Measurements from ENCODE around the gene TUFM. TPM values are rescaled to one million over a fixed set of nuclear protein-coding genes. Genes with fewer than 3 reads are reported as not detected.

The TUFM gene
- total RNA-seq, 1 donor = 101 TPM

DNA sequence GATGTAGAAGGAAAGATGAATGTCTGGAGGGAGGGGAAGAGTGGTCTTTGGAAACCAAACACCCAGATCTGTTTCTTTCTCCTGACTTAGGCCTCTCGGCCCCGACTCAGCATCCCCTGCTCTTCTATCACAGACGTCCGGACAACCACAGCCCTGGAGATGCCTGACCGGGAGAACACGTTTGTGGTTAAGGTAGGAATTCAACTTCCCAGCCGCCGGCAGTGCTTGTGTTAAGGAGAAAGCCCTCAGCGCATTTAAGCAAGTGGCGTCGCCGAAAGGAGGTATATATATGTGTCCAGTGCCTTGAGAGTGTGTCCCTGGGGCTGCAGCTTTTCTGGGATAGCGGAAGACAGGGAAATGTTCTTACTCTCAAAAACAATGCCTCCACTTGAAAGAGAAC lies 21.1 kb upstream of the TUFM start:
- Histone ChIP-seq H3K27ac (ENCODE audit: low read depth, low read length) (no peak overlapping the region), H2AFZ (ENCODE audit: low read length) (no peak overlapping the region), H3K4me1 (ENCODE audit: insufficient read depth, low read length) (peaks cover 11% of the 10 kb centered on the region), H3K4me3 (ENCODE audit: insufficient read depth, low read length) (no peak overlapping the region), H3K36me3 (ENCODE audit: insufficient read depth, low read length) (peaks cover 47% of the 10 kb centered on the region), H3K79me2 (ENCODE audit: insufficient read depth, low read length) (peaks cover 46% of the 10 kb centered on the region), H3K4me2 (ENCODE audit: insufficient read depth, low read length) (no peak overlapping the region), H4K20me1 (ENCODE audit: insufficient read depth, low read length) (peaks cover 26% of the 10 kb centered on the region), H3K27me3 (ENCODE audit: insufficient read depth, low read length) (no peaks in the 10 kb centered on the region), H3K9me3 (ENCODE audit: low read depth, low read length) (no peaks in the 10 kb centered on the region)
- TF ChIP-seq, protein P1, sequence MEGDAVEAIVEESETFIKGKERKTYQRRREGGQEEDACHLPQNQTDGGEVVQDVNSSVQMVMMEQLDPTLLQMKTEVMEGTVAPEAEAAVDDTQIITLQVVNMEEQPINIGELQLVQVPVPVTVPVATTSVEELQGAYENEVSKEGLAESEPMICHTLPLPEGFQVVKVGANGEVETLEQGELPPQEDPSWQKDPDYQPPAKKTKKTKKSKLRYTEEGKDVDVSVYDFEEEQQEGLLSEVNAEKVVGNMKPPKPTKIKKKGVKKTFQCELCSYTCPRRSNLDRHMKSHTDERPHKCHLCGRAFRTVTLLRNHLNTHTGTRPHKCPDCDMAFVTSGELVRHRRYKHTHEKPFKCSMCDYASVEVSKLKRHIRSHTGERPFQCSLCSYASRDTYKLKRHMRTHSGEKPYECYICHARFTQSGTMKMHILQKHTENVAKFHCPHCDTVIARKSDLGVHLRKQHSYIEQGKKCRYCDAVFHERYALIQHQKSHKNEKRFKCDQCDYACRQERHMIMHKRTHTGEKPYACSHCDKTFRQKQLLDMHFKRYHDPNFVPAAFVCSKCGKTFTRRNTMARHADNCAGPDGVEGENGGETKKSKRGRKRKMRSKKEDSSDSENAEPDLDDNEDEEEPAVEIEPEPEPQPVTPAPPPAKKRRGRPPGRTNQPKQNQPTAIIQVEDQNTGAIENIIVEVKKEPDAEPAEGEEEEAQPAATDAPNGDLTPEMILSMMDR (IDR thresholded peaks at IDR 0.05; ENCODE audit: extremely low read depth, low read depth, low read length) = no peak
- peak; percentile 22 for DNase-seq (ENCODE audit: insufficient read length, low spot score, missing footprints)

DNA sequence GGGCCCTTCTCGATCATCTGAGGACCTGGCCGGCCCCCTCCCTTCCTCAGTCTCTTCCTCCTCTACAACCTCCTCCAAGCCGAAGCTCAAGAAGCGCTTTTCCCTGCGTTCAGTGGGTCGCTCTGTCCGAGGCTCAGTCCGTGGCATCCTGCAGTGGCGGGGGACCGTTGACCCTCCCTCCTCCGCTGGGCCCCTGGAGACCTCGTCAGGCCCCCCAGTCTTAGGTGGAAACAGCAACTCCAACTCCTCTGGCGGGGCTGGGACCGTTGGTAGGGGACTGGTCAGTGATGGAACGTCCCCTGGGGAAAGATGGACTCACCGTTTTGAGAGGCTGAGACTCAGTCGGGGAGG lies 20.3 kb upstream of the TUFM start:
- Histone ChIP-seq H3K79me2 (ENCODE audit: insufficient read depth, low read length) (peaks cover 50% of the 10 kb centered on the region), H4K20me1 (ENCODE audit: insufficient read depth, low read length) (peaks cover 22% of the 10 kb centered on the region), H3K4me1 (ENCODE audit: insufficient read depth, low read length) (peaks cover 16% of the 10 kb centered on the region), H3K27me3 (ENCODE audit: insufficient read depth, low read length) (no peaks in the 10 kb centered on the region), H3K36me3 (ENCODE audit: insufficient read depth, low read length) (peaks cover 40% of the 10 kb centered on the region), H3K9me3 (ENCODE audit: low read depth, low read length) (no peaks in the 10 kb centered on the region), H2AFZ (ENCODE audit: low read length) (no peak overlapping the region), H3K4me3 (ENCODE audit: insufficient read depth, low read length) (no peak overlapping the region), H3K4me2 (ENCODE audit: insufficient read depth, low read length) (no peak overlapping the region), H3K27ac (ENCODE audit: low read depth, low read length) (no peak overlapping the region)
- peak; percentile 1 for DNase-seq (ENCODE audit: insufficient read length, low spot score, missing footprints)
- TF ChIP-seq, protein P1 (IDR thresholded peaks at IDR 0.05; ENCODE audit: extremely low read depth, low read depth, low read length) = no peak

DNA sequence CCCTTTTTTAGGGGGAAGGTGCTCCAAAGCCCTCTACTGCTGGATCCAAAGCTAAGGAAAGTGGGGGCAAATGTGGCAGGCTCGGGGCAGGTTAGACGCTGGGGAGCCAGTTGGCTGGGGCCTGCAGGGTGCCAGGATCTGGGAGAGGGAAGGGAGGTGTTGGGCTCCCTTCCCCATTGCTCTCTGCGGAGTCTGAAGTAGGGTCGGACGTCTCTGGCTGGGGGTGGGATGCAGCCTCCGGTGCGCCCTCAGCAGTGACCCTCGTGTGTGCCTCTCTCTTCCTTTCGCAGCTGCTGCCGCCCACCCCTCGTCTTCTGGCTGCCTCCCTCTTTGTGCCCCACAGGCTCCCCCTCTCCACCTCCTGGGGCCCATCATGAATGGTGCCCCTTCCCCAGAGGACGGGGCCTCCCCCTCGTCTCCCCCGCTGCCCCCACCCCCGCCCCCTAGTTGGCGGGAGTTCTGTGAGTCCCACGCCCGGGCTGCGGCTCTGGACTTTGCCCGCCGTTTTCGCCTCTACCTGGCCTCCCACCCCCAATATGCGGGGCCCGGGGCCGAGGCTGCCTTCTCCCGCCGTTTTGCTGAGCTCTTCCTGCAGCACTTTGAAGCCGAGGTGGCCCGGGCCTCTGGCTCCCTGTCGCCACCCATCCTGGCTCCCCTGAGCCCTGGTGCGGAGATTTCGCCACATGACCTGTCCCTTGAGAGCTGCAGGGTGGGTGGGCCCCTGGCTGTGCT lies 19.7 kb upstream of the TUFM start:
- Histone ChIP-seq H3K27ac (ENCODE audit: low read depth, low read length) (no peak overlapping the region), H4K20me1 (ENCODE audit: insufficient read depth, low read length) (peaks cover 22% of the 10 kb centered on the region), H2AFZ (ENCODE audit: low read length) (no peak overlapping the region), H3K4me2 (ENCODE audit: insufficient read depth, low read length) (no peak overlapping the region), H3K4me1 (ENCODE audit: insufficient read depth, low read length) (peaks cover 16% of the 10 kb centered on the region), H3K4me3 (ENCODE audit: insufficient read depth, low read length) (no peak overlapping the region), H3K27me3 (ENCODE audit: insufficient read depth, low read length) (no peaks in the 10 kb centered on the region), H3K79me2 (ENCODE audit: insufficient read depth, low read length) (peaks cover 50% of the 10 kb centered on the region), H3K36me3 (ENCODE audit: insufficient read depth, low read length) (peaks cover 35% of the 10 kb centered on the region), H3K9me3 (ENCODE audit: low read depth, low read length) (no peaks in the 10 kb centered on the region)
- peak; percentile 73 for DNase-seq (ENCODE audit: insufficient read length, low spot score, missing footprints)
- TF ChIP-seq, protein P1 (IDR thresholded peaks at IDR 0.05; ENCODE audit: extremely low read depth, low read depth, low read length) = no peak

DNA sequence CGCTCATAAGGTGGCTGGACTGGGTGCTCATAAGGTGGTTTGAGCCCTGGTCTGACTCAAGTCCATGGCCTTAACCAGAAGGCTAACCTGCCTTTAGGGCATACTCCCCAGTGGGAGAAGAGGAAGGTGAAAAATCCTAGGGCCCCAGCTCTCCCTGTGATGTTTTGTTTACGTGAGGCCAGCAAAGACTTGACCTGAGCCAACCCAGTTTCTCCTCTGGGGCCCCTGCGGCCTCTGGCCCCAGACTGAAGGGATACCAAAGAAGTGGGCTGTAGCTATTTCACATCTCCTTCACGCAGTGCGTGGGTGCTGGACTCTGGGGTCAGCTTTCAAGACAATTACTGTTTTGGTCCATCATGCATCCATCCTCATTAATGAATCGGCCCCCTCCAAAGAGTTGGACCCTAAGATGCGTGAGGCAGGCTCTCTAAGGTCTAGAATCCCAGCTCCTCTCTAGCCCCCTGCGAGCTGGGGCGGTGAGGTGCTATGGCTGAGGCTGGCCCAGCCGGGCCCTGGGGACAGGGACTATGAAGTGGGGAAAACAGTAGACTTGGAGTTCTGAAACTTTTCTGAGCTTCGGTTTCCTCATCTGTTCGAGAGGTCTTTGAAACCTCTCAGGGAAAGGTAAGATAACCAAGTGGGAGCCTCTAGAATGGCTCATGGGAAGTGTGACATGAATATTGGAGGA lies 19.0 kb upstream of the TUFM start:
- peak overlapping the region; percentile 90 for H3K27ac ChIP-seq (ENCODE audit: low read depth, low read length)
- TF ChIP-seq, protein P1 (IDR thresholded peaks at IDR 0.05; ENCODE audit: extremely low read depth, low read depth, low read length) = no peak
- H3K4me3 ChIP-seq (ENCODE audit: insufficient read depth, low read length) = peak overlapping the region; percentile 91
- peaks cover 28% of the 10 kb centered on the region for H3K36me3 ChIP-seq (ENCODE audit: insufficient read depth, low read length)
- H3K79me2 ChIP-seq (ENCODE audit: insufficient read depth, low read length) = peaks cover 50% of the 10 kb centered on the region
- peak; percentile 42 for DNase-seq (ENCODE audit: insufficient read length, low spot score, missing footprints)
- H4K20me1 ChIP-seq (ENCODE audit: insufficient read depth, low read length) = peaks cover 22% of the 10 kb centered on the region
- H3K9me3 ChIP-seq (ENCODE audit: low read depth, low read length) = no peaks in the 10 kb centered on the region
- H3K4me2 ChIP-seq (ENCODE audit: insufficient read depth, low read length) = peak overlapping the region; percentile 96
- no peak overlapping the region for H2AFZ ChIP-seq (ENCODE audit: low read length)
- no peaks in the 10 kb centered on the region for H3K27me3 ChIP-seq (ENCODE audit: insufficient read depth, low read length)
- peaks cover 16% of the 10 kb centered on the region for H3K4me1 ChIP-seq (ENCODE audit: insufficient read depth, low read length)

All from osteoblast (primary cell).